Psoas muscle (tissue), 8 donors: Measurements from ENCODE around the gene SNRPD3. TPM values are rescaled to one million over a fixed set of nuclear protein-coding genes. Genes with fewer than 3 reads are reported as not detected.

Source experiments
- ATAC-seq, 4 donors: fragments of 200-7000 bp; cut with Tn5 transposase; one replicate each; pipeline ENCODE4 v1.9.1; 2020; ENCODE audit warnings: moderate library complexity in 3 of 4, mild to moderate bottlenecking in 2 of 4
- DNase-seq, 2 donors: peaks; one replicate each; pipeline ENCODE4 v3.0.0-alpha.2; 2020
- H3K27ac ChIP-seq: fragments of 200-600 bp; one replicate; pipeline ENCODE4 v1.8.0; 2022
- H3K27me3 ChIP-seq, 3 donors: fragments of 200-600 bp in 1 of 3; one replicate each; pipeline versions ENCODE4 v1.6.1 to v1.8.0; 2013 to 2022; ENCODE audit warnings: low read length in 2 of 3, mild to moderate bottlenecking in 2 of 3, moderate library complexity in 1 of 3; ENCODE audit not compliant: insufficient read depth in 3 of 3
- H3K36me3 ChIP-seq, 2 donors: fragments of 200-600 bp in 1 of 2; one replicate each; pipeline versions ENCODE4 v1.6.1 to v1.8.0; 2013 to 2022; ENCODE audit warnings: low read depth in 1 of 2, mild to moderate bottlenecking in 1 of 2, moderate library complexity in 1 of 2; ENCODE audit not compliant: insufficient read depth in 1 of 2
- H3K4me1 ChIP-seq: fragments of 200-600 bp; one replicate; pipeline ENCODE4 v1.8.0; 2022
- H3K4me3 ChIP-seq: fragments of 200-600 bp; one replicate; pipeline ENCODE4 v1.8.0; 2022; ENCODE audit warnings: mild to moderate bottlenecking
- H3K9me3 ChIP-seq: fragments of 200-600 bp; one replicate; pipeline ENCODE4 v1.8.0; 2022
- WGBS, 3 donors: extraction: QIAGEN DNeasy Blood & Tissue Kit; methylation state at CpG; one replicate each; pipeline versions ENCODE4 v1.1.6 to v1.1.7; 2013; 5-methylcytosine and 5-hydroxymethylcytosine counted together
- intact Hi-C, 2 donors: fragments of 100-400 bp; cut with DNase I; formaldehyde crosslinking; loops; one replicate each; pipeline versions ENCODE4 v1.11.0 to v1.14.2; 2022
- polyA plus RNA-seq, 3 donors: library from polyadenylated mRNA; stranded (reverse); fragments of 200-250 nt; gene quantifications; one replicate each; pipeline ENCODE4 v1.2.3, GENCODE V29; 2013
- total RNA-seq, 4 donors: library from RNA; stranded (reverse); fragmentation: NEBNext Ultra II Directional in 2 of 4; extraction: Animal tissue kit (Norgen Biotek cat#: 25700) in 2 of 4; gene quantifications; one replicate each; pipeline versions ENCODE4 v1.2.1 to v1.2.4, GENCODE V29; 2021 to 2023
- TF ChIP-seq, protein P1 (sequence below): fragments of 200-600 bp; IDR thresholded peaks from one replicate; pipeline ENCODE4 v1.8.0; 2022; ENCODE audit warnings: antibody characterized with exemption
- donor health status: healthy with polysubstance abuse.
- donor health status: DM: no; HTN: no; CAD: no; lungs with moderate emphysema.
- donor health status: Bipolar disorder and iron deficiency.
- donor health status: healthy.
- donor health status: DM: yes; HTN: yes; CAD: no.
- donor health status: DM: no; HTN: no; CAD: no.
- donor health status: DM: no; HTN: no; CAD: no.
- donor health status: DM: yes; HTN: yes; CAD: no.

Gene SNRPD3
- total and polyA plus RNA-seq, 7 donors, result 68.8 to 129 (median 82.7) TPM

DNA sequence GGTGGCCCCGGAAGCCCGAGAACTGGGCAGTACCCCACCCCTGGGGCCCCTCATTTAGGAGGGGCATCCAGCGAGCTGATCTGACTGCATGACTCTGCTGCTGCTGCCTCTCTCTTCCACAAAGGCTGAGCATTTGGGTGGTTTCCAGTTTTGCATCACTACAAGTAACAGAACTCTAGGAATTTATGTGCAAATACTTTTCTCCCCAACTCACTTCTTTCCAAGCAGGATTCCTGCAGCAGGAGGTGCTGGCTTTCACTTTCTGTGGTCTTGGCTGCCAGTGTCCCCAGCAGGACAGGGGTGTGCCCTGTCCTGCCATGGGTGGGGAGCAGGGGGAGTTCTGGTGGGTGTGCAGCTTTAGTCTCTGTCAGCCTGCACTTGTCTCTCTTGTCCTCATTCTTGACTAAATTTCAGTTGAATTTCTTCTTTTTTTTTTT, 39.5 kb upstream of the SNRPD3 start:
- Histone ChIP-seq H3K27ac (no peak overlapping the region), H3K36me3 (no peaks in the 10 kb centered on the region), H3K4me3 (no peak overlapping the region), H3K4me1 (peaks cover 13% of the 10 kb centered on the region), H3K27me3 (no peaks in the 10 kb centered on the region), H3K9me3 (no peaks in the 10 kb centered on the region)
- TF ChIP-seq, protein P1, sequence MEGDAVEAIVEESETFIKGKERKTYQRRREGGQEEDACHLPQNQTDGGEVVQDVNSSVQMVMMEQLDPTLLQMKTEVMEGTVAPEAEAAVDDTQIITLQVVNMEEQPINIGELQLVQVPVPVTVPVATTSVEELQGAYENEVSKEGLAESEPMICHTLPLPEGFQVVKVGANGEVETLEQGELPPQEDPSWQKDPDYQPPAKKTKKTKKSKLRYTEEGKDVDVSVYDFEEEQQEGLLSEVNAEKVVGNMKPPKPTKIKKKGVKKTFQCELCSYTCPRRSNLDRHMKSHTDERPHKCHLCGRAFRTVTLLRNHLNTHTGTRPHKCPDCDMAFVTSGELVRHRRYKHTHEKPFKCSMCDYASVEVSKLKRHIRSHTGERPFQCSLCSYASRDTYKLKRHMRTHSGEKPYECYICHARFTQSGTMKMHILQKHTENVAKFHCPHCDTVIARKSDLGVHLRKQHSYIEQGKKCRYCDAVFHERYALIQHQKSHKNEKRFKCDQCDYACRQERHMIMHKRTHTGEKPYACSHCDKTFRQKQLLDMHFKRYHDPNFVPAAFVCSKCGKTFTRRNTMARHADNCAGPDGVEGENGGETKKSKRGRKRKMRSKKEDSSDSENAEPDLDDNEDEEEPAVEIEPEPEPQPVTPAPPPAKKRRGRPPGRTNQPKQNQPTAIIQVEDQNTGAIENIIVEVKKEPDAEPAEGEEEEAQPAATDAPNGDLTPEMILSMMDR, result no peak
- WGBS, 3 donors, result 28 to 52% (median 40%) methylated on average over 3 of the region's 3 CpGs
- intact Hi-C loops, result no loop called here
- no peak for ATAC-seq
- peak in 1 of 2 donors; percentile 34 for DNase-seq

DNA sequence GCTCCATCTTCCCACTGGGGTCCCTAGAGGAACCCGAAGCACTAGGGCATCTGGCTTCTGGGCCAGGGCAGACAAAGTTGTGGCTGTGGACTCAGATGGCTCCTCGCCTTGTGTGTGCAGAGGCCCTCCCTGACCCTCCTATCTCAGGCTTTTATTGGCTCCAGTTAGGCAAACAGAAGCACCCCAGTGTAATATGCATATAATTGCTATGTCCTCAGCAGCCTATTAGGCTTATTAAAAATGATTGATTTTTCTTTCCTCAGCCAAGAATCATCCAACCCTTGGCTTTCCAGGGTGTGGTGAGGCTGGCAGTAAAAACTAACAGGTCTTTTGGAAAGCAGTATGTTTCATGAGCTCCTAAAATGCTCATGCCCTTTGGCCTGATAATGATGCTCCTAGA, 38.4 kb upstream of the SNRPD3 start:
- H3K27me3 ChIP-seq, result no peaks in the 10 kb centered on the region
- no peaks in the 10 kb centered on the region for H3K36me3 ChIP-seq
- WGBS, 3 donors, result 83 to 88% (median 83%) methylated on average over 2 of the region's 2 CpGs
- no peak for DNase-seq
- ATAC-seq, result no peak
- intact Hi-C loops, result no loop called here
- no peak overlapping the region for H3K27ac ChIP-seq
- H3K4me3 ChIP-seq, result no peak overlapping the region
- TF ChIP-seq, protein P1, result no peak
- H3K9me3 ChIP-seq, result no peaks in the 10 kb centered on the region
- H3K4me1 ChIP-seq, result peaks cover 3% of the 10 kb centered on the region

DNA sequence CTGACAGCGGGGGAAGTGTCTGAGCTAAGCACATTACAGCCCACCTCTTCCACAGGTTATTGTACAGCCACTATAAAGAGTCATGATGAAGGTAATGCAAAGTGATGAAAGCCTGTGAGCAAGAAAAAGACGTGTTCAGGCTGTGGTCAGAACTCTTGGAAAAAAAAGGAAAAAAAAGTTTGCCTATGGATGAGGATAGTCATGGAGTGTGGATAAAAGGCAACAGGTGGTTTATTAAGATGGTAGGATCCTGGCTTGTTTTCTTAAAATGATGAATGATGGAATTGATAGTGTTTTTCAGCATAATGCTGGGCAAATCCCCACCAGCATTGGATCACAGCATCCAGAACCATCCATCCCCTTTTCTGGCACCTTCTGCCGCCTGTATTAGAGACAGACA, 37.6 kb upstream of the SNRPD3 start:
- 74 to 87% (median 86%) methylated on average over 3 of the region's 3 CpGs for WGBS, 3 donors
- TF ChIP-seq, protein P1, result no peak
- Histone ChIP-seq H3K36me3 (no peaks in the 10 kb centered on the region), H3K27ac (no peak overlapping the region), H3K9me3 (no peaks in the 10 kb centered on the region), H3K27me3 (no peaks in the 10 kb centered on the region), H3K4me1 (peaks cover 3% of the 10 kb centered on the region), H3K4me3 (no peak overlapping the region)
- ATAC-seq (no peak), DNase-seq (no peak)
- intact Hi-C loops, result no loop called here

DNA sequence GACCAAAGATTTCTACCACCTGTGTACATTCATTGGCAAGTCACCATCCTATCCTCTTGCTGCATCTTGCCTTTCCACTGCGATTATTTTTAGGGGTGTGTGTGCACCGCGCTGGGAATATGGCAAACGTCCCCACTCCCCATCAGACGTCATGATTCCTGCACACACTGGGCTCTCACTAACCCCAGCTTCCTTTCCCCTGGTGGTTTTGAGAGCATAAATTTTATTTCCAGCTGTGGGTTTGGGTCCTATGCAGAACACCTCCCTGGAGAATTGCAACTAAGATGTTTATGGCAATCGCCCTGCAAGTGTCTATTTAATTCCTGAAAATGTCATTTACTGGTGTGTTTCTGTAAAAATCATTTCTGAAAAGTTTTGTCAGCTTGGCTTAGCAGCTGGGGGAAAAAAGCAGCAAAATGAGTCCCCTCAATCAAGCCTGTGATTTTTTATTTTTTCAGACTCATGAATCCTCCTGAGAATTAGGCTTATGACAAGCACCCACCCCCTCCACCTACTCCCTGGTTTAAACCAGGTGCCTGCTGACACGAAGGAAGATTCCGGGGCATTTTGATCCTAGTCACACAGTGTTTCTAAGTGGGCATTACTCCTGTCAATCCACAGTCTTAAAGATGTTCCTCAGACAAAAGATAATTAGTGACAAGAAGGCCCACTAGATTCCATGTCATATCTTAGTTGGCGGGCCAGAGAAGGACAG, 36.9 kb upstream of the SNRPD3 start:
- no peaks in the 10 kb centered on the region for H3K27me3 ChIP-seq
- TF ChIP-seq, protein P1, result no peak
- no peak for ATAC-seq
- H3K36me3 ChIP-seq, result no peaks in the 10 kb centered on the region
- no peak overlapping the region for H3K4me3 ChIP-seq
- peak in 1 of 2 donors; percentile 3 for DNase-seq
- intact Hi-C loops, result no loop called here
- H3K4me1 ChIP-seq, result peaks cover 3% of the 10 kb centered on the region
- no peaks in the 10 kb centered on the region for H3K9me3 ChIP-seq
- WGBS, 3 donors, result 50 to 65% (median 64%) methylated on average over 9 of the region's 9 CpGs
- H3K27ac ChIP-seq, result no peak overlapping the region

DNA sequence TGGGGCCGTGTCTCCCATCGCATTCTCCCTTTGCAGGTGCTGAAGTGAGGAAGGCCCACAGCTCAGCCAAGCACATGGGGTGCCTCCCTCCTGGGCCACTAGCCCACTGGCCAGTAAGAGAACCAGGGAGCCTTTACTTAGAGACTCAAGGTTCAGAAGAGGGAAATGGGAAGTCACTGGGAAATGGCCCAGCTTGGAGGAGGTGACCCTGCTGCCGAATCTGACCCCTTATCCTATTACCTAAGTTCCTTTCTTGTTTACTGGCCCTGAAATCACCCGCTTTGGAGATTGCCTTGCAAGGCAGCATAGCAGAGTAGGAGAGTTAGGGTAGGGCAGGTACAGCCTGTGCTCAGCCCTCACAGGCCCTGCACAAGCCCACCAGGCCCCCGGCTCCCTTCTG, 36.3 kb upstream of the SNRPD3 start:
- no peak overlapping the region for H3K27ac ChIP-seq
- H3K4me1 ChIP-seq, result peaks cover 3% of the 10 kb centered on the region
- no peak overlapping the region for H3K4me3 ChIP-seq
- WGBS, 3 donors, result 60 to 81% (median 73%) methylated on average over 5 of the region's 5 CpGs
- H3K9me3 ChIP-seq, result no peaks in the 10 kb centered on the region
- no peak for DNase-seq
- H3K27me3 ChIP-seq, result no peaks in the 10 kb centered on the region
- TF ChIP-seq, protein P1, result no peak
- intact Hi-C loops, result no loop called here
- no peaks in the 10 kb centered on the region for H3K36me3 ChIP-seq
- ATAC-seq, result no peak
